GM21381 (cell line): ENCODE data around the gene AAK1.
"Not testable (repeated sequence)": the region's sequence is repeated elsewhere in the genome, so short reads cannot be mapped to it uniquely, and the experiment has no call there.

Experiments used
- ATAC-seq: cut with Tn5 transposase; IDR thresholded peaks from one replicate; pipeline ENCODE4 v1.9.1; 2021; ENCODE audit warnings: mild to moderate bottlenecking, moderate library complexity; ENCODE audit not compliant: unreplicated experiment

Gene AAK1

DNA sequence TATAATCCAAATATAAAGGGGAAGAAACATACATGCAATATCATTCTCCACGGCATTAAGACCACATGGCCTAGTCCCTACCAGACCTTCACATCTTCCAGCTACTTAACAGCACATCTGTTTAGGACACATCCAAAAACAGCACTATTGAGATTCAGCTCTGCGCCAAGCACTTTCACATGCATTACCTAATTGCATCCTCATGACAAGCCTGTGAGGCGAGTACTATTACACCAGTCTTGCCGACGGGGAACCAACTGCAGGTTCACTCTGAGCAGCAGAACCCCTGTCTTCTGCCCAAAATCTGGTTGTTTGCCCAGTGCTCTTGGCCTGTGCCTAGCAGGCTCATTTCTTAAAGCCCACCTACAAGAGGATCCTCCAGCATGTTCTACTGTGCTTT, 66.7 kb downstream of the AAK1 start:
- ATAC-seq = no peak

DNA sequence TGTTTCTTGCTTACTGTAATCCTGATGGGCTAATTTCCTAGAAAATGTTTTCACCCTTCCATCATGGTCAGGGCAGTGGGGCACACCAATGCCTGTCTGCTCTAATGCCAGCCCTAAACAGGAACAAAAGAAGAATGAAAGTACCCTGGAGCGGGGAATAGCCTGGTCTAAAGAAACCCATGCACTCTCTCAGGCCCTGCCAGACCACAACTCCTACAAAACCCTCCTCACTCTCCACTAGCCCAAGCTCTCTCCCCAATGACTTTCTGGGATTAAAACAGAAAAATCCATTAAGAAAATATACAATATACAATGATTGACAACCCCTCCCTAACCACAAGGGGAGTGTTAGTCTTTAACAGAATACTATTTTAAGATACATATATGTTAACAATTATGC, 67.6 kb downstream of the AAK1 start:
- ATAC-seq = no peak

DNA sequence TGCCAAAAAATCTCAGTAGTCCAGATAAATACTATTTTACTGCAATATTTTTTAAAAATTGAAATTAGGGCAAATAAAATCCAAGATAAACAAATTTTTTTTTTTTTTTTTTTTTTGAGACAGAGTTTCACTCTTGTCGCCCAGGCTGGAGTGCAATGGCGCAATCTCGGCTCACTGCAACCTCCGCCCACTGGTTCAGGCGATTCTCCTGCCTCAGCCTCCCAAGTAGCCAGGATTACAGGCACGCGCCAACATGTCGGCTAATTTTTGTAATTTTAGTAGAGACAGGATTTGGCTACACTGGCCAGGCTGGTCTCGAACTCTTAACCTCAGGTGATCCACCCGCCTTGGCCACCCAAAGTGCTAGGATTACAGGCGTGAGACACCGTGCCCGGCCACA, 68.2 kb downstream of the AAK1 start:
- ATAC-seq = not testable (repeated sequence)

DNA sequence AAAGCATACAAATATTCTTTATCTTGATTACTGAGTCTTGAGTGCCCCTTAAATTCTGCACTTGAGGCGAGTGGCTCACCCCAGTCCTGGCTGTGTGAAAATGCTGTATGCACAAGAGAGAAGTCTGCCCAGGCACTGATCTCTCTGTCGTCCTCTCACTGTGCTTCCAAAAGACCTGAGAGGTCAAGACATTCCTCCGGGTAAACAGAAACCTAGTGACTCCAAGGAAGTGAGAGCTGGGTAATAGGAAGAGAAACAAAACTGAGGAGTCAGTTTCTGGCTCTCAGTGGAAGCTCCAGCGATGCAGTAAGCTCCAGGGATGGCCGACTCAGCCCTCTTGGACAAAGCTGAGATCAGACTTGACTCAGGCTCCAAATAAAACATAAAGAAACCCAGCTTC, 70.9 kb downstream of the AAK1 start:
- ATAC-seq = no peak

DNA sequence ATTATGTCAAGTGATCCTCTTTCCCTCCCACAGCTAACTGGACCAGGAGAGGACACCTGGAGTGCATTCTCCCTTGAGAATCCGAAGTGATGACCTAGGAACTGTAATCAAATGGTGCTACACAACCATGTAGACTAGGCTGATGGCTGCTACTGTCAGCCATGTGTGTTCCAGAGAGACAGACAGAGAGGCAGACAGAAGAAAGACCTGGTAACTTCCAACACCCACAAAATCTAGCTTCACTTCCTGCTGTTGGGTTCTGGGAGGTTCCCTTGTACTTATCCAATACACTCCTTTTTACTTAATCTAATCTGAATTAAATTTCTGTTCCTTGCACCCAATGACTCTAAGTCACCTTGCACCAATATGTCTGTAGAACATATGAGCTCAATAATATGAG, 72.3 kb downstream of the AAK1 start:
- ATAC-seq = no peak

DNA sequence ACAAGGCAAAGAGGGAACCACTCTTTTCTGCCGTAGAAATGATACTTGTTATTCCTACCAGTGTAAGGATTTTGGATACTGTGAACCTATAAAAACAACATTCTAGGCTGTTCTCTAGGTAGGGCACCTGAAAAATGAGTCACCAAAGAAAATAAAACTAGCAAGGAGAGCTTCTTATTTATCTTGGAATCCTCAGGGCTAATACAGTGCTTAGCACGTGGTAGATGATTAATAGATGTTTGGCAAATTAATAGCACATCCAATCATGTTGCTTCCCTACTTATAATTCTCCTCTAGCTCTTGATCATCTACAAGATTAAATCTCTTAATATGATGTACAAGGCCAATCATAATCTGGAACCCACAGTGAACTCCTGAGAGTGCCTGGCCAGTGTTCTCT, 73.1 kb downstream of the AAK1 start:
- no peak for ATAC-seq

DNA sequence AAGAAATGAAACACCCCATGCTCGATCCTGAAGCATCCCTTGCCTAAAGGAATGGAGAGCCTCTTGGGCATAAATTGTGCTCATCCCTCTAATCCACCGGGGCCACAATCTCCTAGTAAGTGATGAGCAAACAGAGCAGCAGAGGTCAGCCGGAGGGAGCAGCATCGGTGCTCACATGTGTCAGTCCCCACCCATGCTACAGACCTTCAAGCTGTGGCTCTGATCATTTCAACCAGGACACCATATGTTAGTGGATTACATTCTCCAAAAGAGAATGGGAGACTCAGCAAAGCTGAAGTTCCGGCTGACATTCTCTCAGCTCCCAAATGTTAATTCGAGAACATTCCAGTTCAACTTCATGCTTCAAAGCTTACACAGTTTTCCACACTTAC, 75.6 kb downstream of the AAK1 start:
- no peak for ATAC-seq

DNA sequence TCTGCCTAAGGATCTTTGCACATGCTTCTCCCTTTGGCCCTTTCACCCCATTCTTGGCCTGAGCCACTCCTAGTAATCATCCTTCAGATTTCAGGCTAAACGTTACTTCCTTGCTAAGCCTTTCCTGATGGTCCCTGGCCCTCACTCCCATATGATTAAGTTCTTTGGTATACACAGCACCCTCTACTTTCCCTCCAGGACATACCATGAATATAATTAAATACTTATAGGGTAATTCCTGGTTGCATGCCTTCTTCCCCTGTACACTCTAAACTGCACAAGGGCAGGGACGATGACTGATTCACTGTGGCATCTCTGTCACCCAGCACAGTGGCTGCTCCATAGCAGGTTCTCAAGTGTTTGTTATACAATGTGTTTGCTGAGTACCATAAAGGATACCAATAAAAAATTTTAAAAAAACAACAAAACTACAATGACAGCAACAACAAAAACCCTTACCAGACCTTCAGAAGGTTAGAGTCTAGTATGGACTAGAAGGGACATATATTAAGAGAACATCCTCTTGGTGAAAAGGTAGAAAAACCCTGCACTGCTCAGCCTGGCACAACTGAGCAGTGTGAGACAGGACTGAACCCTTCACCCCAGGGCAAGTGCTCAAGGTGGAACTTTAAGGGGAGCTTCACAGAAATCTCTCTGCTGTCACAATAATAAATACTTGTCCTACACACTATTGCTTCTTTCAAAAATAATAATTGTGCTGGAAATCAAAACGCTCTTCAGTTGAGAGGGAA, 76.2 kb downstream of the AAK1 start:
- ATAC-seq = no peak

DNA sequence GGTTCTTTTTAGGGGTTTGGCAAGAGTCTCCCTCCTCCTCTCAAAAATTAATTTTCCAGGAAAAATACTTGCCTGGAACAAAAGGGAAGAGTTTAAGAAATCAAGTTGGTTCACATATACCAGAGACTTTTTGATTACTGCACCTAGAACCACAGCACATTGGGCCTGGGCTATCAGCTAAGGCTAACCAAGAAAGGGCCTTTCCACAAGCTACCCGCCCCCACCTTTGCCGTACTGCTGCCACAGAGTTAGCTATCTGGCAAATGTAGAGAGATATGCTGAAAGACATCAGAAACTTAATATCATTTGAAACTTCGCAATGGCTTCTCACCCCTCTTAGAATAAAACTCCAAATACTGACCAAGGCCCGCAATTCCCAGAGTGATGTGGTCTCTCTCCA, 76.9 kb downstream of the AAK1 start:
- no peak for ATAC-seq

DNA sequence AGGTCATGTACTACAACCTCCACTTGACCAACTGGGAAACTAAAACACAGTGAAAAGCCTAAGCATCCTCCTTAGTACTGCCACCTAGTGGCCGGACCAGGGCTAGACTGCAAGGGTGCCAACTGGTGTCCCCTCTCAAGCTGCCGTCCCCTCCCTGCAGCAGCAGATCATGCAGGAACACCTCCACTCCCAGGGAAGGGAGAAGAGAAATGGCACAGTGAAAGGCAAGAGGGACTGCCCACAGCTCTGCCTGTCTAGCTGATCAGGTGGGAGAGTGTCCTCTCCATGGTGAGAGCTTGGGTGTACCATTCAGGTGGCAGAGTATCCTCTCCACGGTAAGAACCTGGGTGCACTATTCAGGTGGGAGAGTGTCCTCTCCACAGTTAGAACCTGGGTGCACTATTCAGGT, 78.1 kb downstream of the AAK1 start:
- peak; percentile 58 for ATAC-seq

DNA sequence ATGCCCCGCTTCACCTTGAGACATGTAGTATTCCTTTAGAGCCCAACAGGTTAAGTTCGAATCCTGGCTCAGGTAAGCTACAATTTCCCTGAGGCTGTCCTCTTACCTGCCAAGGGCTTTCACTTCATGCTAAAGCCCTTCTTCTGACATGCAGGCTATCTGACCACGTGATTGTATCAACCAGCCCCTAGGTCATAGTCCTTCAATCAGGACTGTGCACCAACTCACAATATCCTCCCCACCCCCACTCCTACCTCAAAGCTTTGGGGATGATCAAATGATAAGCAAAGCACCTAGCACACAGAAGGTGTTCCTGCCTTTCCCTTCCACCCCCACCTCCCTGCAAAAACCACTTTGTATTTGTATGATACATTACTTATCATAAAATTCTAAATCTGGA, 78.9 kb downstream of the AAK1 start:
- no peak for ATAC-seq

DNA sequence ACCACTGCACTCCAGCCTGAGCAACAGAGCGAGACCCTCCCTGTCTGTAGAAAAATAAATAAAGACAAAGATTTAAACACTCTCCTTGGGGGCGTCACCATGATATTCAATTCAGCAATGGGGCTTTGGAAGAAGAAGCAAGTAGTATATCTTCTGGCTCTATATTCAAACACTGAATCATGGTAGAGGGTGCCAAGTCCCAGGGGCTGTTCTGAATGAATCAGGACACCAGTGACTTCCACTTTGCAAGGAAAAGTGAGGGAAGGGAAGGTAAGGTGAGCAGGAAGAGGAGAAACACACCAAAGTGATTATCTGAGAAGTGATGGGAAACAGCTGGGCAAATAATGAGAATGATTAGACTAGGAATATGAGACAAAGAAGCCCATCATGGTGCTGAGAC, 80.5 kb downstream of the AAK1 start:
- ATAC-seq = no peak

DNA sequence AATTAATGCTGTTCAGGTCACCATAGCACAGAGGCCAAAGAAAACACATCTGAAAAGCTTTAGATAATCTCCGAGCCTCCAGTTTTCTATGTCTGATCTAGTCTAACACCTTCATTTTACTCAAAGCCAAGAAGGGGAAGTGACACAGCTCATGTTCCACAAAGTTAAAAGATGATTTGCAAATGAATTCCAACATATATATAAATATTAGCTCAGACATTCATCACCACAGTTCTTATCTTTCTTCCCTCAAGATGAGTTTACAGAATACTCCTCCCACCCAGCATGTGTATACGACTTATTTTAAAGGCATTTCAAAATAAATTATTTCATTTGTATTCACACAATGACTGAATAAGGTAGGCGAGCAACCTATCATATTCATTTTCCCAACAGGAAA, 82.4 kb downstream of the AAK1 start:
- no peak for ATAC-seq

DNA sequence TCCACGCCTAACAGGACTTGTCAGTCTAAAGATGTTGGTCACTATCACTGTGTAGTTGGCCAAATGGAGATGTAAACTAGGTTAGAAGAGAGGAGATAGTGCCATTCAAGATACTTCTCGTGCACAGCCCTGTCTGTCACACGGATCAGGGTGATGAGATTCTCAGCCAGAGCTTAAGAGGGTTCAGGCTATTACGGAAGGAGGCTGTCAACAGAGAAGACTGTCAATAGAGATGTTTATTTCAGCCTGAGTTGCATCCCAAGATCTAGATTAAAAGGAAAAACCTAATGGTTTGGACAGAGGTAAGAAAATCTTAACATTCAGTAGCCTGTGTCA, 83.4 kb downstream of the AAK1 start:
- ATAC-seq = no peak

DNA sequence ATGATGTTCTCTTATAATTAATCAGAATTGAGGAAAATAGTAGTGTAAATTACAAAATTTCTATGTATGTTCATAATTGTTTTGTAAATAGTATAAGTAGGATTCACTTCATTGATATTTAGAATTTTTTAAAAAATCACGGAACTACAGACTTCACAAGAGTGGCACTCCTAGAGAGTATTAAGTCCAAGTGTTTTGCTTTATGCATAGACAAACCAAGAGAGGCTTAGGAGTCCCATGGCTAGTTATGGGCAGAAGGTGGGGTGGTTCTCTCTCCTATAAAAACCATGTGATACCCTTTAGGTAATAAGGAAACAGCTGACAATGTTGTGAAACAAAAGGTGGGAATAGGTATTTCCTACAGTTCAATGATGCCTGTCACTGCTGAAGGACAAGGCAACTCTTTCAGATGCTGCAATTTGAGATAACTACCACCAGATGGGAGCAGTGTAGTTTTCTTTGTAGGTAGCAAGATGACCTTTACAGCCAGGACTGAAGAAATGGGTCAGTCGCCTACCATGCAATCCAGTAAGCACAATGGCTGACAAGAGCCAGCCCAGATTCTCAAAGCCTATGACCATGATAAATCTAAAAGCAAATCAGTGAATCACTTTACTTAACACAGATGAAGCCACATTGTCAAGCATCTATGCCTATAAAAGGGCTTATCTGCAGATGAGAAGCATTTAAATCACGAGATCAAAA, 83.9 kb downstream of the AAK1 start:
- no peak for ATAC-seq

DNA sequence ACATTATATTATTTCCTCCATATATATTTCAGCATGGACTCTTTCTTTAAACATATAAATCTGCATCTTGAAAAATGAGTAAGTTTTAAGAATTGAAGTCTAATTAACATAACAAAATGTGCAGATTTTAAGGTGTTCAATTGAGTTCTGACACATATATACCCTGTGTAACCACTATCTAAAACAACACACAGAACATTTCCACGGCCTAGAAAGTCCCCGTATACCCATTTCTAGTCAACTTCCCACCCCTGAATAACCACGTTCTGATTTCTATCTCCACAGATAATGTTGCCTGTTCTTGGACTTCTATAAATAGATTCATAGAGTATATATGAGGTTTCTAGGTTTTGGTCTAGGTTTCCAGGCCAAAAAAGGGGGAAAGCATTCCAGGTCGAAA, 87.5 kb downstream of the AAK1 start:
- no peak for ATAC-seq

DNA sequence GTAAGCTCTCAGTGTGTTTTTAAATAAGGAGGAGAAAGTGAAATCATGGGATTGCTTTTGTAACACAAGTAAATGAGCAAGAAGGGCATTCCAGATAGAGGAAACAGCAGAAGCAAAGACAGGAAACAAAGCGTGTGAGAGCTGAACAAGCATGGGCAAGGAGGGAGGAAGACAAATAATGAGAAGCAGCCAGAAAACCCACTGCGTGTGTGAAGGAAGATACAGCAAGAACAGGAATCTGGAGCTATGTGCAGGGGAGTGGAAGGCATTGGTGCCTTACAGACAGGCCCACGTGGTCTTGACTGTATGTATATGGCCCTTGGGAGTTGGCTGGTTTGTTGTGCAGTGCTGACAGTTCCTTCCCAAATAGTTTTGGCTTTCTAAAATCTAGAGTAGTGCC, 88.6 kb downstream of the AAK1 start:
- no peak for ATAC-seq

DNA sequence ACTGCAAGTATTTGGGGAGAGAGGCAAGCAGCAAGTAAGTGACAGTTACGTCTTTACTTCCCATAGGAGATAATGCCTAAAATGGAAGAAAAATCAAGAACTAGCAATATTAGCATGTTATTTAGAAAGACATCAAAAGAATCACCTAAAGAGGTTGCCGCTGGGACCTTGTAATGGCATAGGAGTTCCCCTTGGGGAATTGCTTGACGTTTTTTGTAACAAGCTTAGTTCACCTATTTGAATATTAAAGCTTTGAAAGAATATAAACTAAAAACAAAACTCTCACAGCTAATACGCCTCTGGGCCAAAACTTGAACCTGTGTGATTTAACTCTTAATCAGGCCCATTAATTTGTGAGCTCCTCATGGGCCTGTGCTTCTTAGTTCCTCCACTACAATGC, 89.0 kb downstream of the AAK1 start:
- ATAC-seq = no peak

DNA sequence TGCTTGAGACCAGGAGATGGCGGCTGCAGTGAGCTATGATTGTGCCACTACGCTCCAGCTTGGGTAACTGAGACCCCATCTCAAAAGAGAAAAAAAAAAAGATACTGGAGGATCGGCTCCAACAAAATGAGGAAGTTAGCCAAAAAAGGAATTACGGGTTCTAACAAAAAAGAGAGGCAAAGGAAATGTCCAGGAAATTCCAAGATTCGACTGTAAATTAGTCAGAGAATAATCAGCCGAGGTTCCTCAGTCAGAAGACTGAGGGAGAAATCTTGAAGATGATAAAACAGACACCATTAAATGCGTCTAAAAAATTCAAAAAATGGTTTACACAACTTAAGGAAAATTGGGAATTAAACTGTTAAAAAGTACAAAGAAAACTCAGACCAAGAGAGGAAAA, 89.5 kb downstream of the AAK1 start:
- ATAC-seq = no peak

DNA sequence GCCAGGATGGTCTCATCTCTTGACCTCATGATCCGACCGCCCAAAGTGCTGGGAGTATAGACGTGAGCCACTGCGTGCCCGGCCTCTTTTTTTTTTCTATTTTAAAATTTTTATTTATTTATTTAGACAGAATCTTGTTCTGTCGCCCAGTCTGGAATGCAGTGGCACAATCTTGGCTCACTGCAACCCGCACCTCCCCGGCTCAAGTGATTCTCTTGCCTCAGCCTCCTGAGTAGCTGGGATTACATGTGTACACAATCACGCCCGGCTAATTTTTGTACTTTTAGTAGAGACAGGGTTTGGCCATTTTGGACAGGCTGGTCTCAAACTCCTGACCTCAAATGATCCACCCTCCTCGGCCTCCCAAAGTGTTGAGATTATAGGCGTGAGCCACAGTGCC, 93.0 kb downstream of the AAK1 start:
- not testable (repeated sequence) for ATAC-seq

DNA sequence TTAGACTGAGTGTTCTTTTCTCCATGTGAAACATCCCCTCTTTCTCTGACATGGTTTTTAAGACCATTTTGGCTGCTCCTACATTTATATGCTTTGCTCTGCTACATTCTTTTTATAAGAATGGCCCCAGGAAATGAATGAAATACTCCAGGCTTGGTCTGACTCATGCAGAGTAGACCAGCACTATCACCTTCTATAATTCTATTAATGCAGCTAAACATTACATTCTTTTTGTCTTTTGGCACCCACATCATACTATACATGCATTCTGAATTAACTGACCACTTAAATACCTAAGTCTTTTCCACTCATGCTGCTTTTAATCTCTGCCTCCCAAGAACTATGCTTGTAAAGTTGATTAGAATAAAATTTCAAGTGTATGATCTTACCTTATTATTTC, 94.1 kb downstream of the AAK1 start:
- ATAC-seq = no peak

DNA sequence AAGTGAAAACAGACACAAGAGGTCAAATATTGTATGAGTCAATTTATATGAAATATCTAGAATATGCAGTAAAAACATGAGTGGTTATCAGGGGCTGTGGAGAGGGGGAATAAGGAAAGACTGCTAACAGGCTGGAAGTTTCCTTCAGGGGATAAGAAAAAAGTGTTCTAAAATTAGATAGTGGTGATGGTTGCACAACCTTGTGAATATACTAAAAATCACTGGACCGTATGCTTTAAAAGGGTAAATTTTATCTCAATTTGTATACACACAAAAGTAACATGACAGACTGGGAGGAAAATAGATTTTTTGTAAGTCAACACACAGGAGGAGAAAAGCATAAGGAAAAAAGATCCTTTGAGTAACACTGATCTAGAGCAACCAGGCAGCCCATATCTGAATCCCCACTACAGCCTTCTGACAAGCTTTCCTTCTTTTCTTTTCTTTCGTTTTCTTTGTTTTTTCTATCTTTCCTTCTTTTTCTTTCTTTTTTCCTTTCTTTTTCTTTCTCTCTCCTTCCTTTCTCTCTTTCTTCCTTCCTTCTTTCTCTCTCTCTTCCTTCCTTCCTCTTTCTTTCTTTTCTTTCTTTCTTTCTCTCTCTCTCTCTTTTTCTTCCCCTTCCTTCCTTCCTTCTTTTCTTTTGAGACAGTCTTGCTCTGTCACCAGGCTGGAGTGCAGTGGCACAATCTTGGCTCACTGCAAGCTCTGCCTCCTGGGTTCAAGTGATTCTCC, 95.4 kb downstream of the AAK1 start:
- ATAC-seq = no peak
